Loucy (cell line): ENCODE data around the gene FAM24A.

Source experiments
- H2AFZ ChIP-seq: fragments of 200-600 bp; sonication (generic); 2 replicates; pipeline ENCODE4 v1.6.0; 2016; ENCODE audit warnings: antibody characterized with exemption, mild to moderate bottlenecking, low read length, moderate library complexity
- H3F3A ChIP-seq: fragments of 200-600 bp; 2 replicates; pipeline ENCODE4 v1.6.0; 2016; ENCODE audit warnings: antibody characterized with exemption, low read depth, mild to moderate bottlenecking
- H3K27me3 ChIP-seq: fragments of 200-600 bp; sonication (generic); 2 replicates; pipeline ENCODE4 v1.6.1; 2014; ENCODE audit warnings: low read length, mild to moderate bottlenecking; ENCODE audit not compliant: insufficient read depth, poor library complexity, severe bottlenecking
- H3K36me3 ChIP-seq: fragments of 200-600 bp; sonication (generic); 2 replicates; pipeline ENCODE4 v1.6.1; 2016; ENCODE audit warnings: low read length; ENCODE audit not compliant: insufficient read depth
- H3K4me1 ChIP-seq: fragments of 200-600 bp; sonication (generic); 2 replicates; pipeline ENCODE4 v1.5.1; 2014; ENCODE audit warnings: low read length, mild to moderate bottlenecking; ENCODE audit not compliant: insufficient read depth, poor library complexity, severe bottlenecking
- H3K4me2 ChIP-seq: fragments of 200-600 bp; sonication (generic); 2 replicates; pipeline ENCODE4 v1.6.0; 2014; ENCODE audit warnings: antibody characterized with exemption, low read length, low read depth, mild to moderate bottlenecking; ENCODE audit not compliant: poor library complexity, severe bottlenecking
- H3K4me3 ChIP-seq: fragments of 200-600 bp; sonication (generic); 2 replicates; pipeline ENCODE4 v1.5.1; 2014; ENCODE audit warnings: low read length, mild to moderate bottlenecking, mixed read lengths; ENCODE audit not compliant: poor library complexity, severe bottlenecking
- H3K79me2 ChIP-seq: fragments of 200-600 bp; sonication (generic); 2 replicates; pipeline ENCODE4 v1.6.1; 2014; ENCODE audit warnings: low read length; ENCODE audit not compliant: insufficient read depth
- H3K9ac ChIP-seq: fragments of 200-600 bp; sonication (generic); 2 replicates; pipeline ENCODE4 v1.6.0; 2014; ENCODE audit warnings: mild to moderate bottlenecking, low read depth, low read length, moderate library complexity; ENCODE audit not compliant: poor library complexity, severe bottlenecking
- H3K9me2 ChIP-seq: fragments of 200-600 bp; sonication (generic); replicated peaks from 2 replicates; pipeline ENCODE4 v1.6.1; 2016; ENCODE audit warnings: low read depth, low read length, mixed read lengths
- H3K9me3 ChIP-seq: fragments of 200-600 bp; sonication (generic); 2 replicates; pipeline ENCODE4 v1.6.1; 2014; ENCODE audit warnings: mild to moderate bottlenecking, antibody characterized with exemption, low read length, low read depth; ENCODE audit not compliant: insufficient read depth
- H4K20me1 ChIP-seq: fragments of 200-600 bp; sonication (generic); 2 replicates; pipeline ENCODE4 v1.6.0; 2014; ENCODE audit warnings: antibody characterized with exemption, low read length, mild to moderate bottlenecking; ENCODE audit not compliant: insufficient read depth, poor library complexity, severe bottlenecking
- EZH2phosphoT487 ChIP-seq: fragments of 200-600 bp; IDR thresholded peaks from 2 replicates; pipeline ENCODE4 v1.6.1; 2018; ENCODE audit warnings: antibody characterized with exemption, mild to moderate bottlenecking, moderate library complexity, borderline replicate concordance
- TF ChIP-seq, protein P1 (sequence below): fragments of 200-600 bp; sonication (generic); conservative IDR thresholded peaks from 2 replicates; pipeline ENCODE4 v1.5.1; 2014; ENCODE audit warnings: mild to moderate bottlenecking, antibody characterized with exemption, low read length

Gene FAM24A

GRCh38 chr10:122910310-122910709, at the start of gene FAM24A:
Gene FAM24A (plus strand): TSS chr10:122910610. CDS start chr10:122911635, 1,025 bp downstream.
- Histone ChIP-seq H3K36me3 (no peaks in the 10 kb centered on the region), H3K4me3 (no peak within 1 kb of the TSS), H4K20me1 (no peaks in the 10 kb centered on the region), H3K9ac (no peak within 1 kb of the TSS), H3K9me3 (no peaks in the 10 kb centered on the region), H3K9me2 (no peaks in the 10 kb centered on the region), H3K79me2 (no peaks in the 10 kb centered on the region), H3K4me1 (no peaks in the 10 kb centered on the region), H3K4me2 (no peak within 1 kb of the TSS), H3K27me3 (no peaks in the 10 kb centered on the region), H2AFZ (no peak within 1 kb of the TSS), H3F3A (no peaks in the 10 kb centered on the region)
- TF ChIP-seq, protein P1, sequence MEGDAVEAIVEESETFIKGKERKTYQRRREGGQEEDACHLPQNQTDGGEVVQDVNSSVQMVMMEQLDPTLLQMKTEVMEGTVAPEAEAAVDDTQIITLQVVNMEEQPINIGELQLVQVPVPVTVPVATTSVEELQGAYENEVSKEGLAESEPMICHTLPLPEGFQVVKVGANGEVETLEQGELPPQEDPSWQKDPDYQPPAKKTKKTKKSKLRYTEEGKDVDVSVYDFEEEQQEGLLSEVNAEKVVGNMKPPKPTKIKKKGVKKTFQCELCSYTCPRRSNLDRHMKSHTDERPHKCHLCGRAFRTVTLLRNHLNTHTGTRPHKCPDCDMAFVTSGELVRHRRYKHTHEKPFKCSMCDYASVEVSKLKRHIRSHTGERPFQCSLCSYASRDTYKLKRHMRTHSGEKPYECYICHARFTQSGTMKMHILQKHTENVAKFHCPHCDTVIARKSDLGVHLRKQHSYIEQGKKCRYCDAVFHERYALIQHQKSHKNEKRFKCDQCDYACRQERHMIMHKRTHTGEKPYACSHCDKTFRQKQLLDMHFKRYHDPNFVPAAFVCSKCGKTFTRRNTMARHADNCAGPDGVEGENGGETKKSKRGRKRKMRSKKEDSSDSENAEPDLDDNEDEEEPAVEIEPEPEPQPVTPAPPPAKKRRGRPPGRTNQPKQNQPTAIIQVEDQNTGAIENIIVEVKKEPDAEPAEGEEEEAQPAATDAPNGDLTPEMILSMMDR = no peak
- no peak for TF ChIP-seq EZH2phosphoT487

DNA sequence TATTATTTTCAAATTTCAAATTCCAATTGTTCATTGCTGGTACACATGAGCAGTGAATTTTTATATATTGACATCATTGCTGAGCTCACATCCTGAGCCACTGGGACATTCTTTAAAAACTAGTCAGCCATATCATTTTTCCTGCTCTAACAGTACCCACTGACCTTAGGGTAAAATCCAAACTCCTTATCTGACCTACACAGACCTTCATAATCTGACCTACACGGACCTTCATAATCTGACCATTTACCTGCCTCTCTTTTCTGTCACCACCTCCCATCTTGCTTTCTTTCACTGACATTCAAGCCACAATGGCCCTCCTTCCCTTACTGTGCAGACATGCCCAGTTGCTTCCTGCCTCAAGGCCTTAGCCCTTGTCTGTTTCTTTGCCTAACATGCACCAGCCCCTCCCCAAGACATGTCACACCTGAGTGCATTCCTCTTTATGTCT, 48.7 kb upstream of the FAM24A start:
- H3K9ac ChIP-seq = no peak overlapping the region
- no peaks in the 10 kb centered on the region for H3F3A ChIP-seq
- peak overlapping the region; percentile 23 for H3K4me2 ChIP-seq
- H3K4me1 ChIP-seq = peaks cover 4% of the 10 kb centered on the region
- H3K79me2 ChIP-seq = peaks cover 96% of the 10 kb centered on the region
- H4K20me1 ChIP-seq = peaks cover 75% of the 10 kb centered on the region
- no peaks in the 10 kb centered on the region for H3K9me2 ChIP-seq
- H3K36me3 ChIP-seq = peaks cover 19% of the 10 kb centered on the region; the same call in 1 of the 2 replicates
- H2AFZ ChIP-seq = no peak overlapping the region
- no peaks in the 10 kb centered on the region for H3K27me3 ChIP-seq
- no peak for TF ChIP-seq EZH2phosphoT487
- TF ChIP-seq, protein P1 = no peak
- H3K4me3 ChIP-seq = no peak overlapping the region
- peaks cover 6% of the 10 kb centered on the region for H3K9me3 ChIP-seq

GRCh38 chr10:122863216-122864193, 46.9 kb upstream of the FAM24A start:
- Histone ChIP-seq H3K9me2 (no peaks in the 10 kb centered on the region), H3K9ac (no peak overlapping the region), H3K36me3 (peaks cover 13% of the 10 kb centered on the region; the same call in 1 of the 2 replicates), H2AFZ (no peak overlapping the region), H3K4me1 (peaks cover 4% of the 10 kb centered on the region), H4K20me1 (peaks cover 63% of the 10 kb centered on the region), H3K4me3 (no peak overlapping the region), H3K27me3 (no peaks in the 10 kb centered on the region), H3K4me2 (no peak overlapping the region), H3F3A (no peaks in the 10 kb centered on the region), H3K9me3 (peaks cover 11% of the 10 kb centered on the region), H3K79me2 (peaks cover 89% of the 10 kb centered on the region)
- TF ChIP-seq, protein P1 = no peak
